22Rv1 (cell line): ENCODE results near the gene SLC12A7.

Experiments
- H3K27ac ChIP-seq: fragments of 450-650 bp; 2 replicates; pipeline ENCODE4 v1.5.1; 2017
- ZFX ChIP-seq: fragments of 450-650 bp; IDR thresholded peaks from 2 replicates; pipeline ENCODE4 v1.6.1; 2017; ENCODE audit warnings: antibody characterized with exemption, borderline replicate concordance
- TF ChIP-seq, protein P1 (sequence below): fragments of 450-650 bp; IDR thresholded peaks from 2 replicates; pipeline ENCODE4 v1.5.1; 2017; ENCODE audit warnings: mild to moderate bottlenecking

Gene SLC12A7

DNA sequence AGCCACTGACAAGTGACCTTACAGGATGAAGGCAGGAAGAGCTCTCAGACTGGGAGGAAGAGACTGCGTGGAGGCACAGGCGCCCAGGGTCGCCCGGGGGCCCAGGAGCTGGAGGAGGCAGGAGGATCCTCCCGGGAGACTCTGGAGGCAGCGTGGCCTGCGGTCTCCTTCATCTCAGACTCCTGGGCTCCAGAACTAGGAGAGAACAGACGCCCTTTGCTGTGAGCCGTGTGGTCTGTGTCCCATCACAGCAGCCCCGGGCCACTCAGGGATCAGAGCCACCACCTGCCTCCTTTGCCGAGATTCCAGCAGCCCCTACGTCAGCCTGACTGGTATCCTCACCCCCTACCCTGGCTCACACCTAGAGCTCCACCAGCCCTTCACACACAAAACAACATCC is 45.2 kb downstream of the SLC12A7 start:
- TF ChIP-seq, protein P1, sequence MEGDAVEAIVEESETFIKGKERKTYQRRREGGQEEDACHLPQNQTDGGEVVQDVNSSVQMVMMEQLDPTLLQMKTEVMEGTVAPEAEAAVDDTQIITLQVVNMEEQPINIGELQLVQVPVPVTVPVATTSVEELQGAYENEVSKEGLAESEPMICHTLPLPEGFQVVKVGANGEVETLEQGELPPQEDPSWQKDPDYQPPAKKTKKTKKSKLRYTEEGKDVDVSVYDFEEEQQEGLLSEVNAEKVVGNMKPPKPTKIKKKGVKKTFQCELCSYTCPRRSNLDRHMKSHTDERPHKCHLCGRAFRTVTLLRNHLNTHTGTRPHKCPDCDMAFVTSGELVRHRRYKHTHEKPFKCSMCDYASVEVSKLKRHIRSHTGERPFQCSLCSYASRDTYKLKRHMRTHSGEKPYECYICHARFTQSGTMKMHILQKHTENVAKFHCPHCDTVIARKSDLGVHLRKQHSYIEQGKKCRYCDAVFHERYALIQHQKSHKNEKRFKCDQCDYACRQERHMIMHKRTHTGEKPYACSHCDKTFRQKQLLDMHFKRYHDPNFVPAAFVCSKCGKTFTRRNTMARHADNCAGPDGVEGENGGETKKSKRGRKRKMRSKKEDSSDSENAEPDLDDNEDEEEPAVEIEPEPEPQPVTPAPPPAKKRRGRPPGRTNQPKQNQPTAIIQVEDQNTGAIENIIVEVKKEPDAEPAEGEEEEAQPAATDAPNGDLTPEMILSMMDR = no peak
- no peak for TF ChIP-seq ZFX
- no peak overlapping the region for H3K27ac ChIP-seq

DNA sequence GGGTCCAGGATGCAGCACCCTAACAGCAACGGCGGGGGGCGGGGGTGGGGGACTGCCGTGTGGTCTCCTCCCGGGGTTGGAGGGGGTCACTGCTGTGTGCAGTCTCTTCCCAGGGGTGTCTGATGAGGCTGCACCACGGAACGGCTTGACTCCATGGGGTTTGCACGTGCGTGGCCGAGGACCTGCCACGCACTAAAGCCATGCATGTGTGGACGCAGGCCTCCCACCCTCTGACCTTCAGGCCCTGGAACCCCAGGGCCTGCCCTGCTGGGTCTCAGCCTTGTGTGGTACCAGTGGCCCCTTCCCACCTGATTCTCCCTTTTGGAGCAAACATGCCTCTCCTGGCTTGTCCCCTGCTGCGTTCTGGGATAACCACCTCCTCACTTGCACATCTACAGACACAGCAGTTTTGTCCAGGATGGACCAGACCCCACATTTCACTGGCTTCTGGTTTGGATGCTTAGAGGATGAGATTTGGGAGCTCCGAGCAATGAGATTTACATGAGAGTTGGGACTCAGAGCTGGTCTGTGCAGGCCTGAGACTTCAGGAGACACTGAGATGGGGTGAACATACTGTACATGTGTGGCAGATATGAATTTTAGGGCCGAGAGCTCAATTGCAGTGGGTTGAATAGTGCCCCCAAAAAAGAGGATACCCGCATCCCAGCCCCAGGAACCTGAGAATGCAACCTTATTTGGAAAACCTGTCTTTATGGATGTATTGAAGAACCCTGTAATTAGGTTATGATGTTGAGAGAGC is 45.8 kb downstream of the SLC12A7 start:
- TF ChIP-seq, protein P1 = no peak
- no peak for TF ChIP-seq ZFX
- no peak overlapping the region for H3K27ac ChIP-seq

DNA sequence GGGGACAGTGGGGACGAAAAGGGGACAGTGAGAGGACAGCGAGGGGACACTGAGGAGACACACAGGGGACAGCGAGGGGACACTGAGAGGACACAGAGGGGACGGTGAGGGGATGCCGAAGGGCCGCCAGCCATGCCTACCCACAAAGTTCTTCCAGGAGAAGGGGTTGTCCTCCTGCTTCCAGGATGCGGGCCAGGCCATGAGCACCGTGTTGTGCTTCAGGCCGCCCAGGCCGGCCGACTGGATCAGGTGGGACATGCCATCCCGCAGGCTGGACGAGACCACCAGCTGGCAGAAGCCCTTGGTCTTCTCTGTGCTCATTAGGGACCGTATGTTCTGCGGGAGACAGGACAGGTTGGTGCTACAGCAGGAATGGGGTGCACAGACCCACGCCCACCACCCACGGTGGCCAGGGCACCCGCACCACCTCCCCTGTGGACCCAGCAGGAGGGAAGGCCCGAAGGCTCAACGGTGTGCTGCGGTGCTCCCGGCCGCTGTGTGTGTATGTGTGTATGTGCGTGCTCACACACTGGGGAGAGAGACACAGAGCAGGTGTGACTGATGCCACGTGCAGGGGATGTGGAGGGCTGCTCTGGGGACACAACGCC is 46.6 kb downstream of the SLC12A7 start:
- no peak overlapping the region for H3K27ac ChIP-seq
- TF ChIP-seq, protein P1 = no peak
- no peak for TF ChIP-seq ZFX

DNA sequence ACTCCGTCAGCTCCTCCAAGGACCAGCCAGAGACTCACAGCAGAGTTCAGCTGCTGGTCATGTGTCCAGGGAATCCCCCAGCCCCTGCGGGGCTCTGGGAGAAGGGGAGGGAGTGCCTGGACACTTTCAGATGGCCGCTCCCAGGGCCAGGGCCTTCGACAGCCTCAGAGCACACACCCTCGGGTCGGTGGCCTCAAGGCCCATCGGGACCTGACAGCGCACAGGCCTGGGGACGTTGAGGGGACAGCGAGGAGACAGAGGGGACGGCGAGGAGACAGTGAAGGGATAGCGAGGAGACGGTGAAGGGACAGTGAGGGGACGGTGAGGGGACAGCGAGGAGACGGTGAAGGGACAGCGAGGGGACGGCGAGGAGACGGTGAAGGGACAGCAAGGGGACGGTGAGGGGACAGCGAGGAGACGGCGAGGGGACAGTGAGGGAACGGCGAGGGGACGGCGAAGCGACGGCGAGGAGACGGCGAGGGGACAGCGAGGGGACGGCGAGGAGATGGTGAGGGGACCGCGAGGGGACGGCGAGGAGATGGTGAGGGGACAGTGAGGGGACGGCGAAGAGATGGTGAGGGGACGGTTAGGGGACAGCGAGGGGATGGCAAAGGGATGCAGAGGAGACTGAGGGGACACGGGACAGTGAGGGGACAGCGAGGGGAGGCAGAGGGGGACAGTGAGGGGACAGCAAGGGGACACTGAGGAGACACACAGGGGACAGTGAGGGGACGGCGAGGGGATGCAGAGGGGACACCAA is 47.3 kb downstream of the SLC12A7 start:
- no peak overlapping the region for H3K27ac ChIP-seq
- TF ChIP-seq, protein P1 = no peak
- TF ChIP-seq ZFX = no peak

DNA sequence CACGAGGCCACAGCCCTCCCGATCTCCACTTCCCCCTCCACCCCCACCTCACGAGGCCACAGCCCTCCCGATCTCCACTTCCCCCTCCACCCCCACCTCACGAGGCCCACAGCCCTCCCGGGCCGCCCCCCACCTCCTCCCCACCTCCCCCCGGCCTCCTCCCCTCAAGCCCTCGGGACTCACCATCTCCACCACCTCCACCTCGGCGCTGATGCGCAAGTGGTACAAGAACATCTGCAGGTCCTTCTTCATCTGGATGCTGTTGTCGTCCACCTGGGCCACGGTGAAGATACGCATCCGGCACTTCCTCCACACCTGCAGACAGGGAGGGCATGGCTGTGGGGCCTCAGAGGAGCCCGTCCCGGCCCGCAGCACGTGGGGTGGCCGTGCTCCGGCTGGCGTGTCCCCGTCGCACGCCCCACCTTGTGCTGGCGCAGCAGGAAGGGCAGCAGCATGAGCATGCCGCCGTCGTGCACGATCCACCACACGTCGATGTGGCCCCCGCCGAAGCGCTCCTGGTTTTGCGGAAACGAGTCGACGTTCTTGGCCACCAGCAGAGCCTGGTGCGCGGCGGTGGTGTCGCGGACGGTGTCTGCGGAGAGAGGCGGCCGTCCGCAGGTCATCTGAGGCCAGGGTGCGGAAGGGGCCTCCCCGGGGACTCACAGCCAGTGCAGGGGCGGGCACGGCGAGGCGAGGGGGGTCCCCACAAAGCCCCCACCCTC is 48.0 kb downstream of the SLC12A7 start:
- no peak overlapping the region for H3K27ac ChIP-seq
- TF ChIP-seq, protein P1 = no peak

DNA sequence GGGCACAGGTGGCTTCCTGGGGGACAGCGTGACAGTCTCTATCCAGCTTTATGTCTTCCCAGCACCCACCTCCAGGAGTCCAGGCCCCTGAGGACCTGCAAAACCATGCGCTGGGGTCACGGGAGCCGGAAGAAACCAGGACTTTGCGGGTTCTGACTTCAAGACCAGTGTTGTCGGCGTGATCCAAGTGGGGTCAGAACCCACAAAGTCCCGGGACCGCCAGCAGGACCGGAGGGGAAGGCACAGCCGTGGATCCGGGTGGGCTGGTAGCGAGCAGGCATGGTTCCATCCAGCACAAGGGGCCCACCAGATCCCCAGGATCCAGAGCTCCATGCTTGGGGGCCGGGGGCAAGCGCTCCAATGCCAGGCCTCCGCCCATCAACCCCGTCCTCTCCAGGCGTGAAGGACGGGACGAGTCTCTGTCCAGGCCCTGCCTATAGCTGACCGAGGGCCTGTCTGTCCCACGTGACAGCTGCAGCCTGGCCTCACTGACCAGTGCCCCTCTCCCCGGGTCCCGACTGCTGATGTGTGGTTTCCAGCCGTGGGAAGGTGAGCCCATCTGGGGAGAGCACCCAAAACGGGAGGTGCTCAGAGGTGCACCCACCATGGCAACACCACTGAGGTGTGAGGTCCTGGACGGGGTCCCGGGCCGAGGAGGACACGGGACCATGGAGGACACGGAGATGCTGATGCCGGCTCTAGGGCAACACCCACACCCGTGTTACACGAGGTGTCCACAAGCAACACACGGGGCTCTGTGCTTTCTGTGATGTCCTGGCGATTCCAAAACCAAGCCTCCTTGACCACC is 48.9 kb downstream of the SLC12A7 start:
- H3K27ac ChIP-seq = no peak overlapping the region
- TF ChIP-seq ZFX = no peak
- TF ChIP-seq, protein P1 = no peak
